GM19193 (cell line): ENCODE data around the gene RCL1.

Source experiments
- POLR2A ChIP-seq: IDR thresholded peaks from 4 replicates; pipeline ENCODE4 v1.6.1; 2011; ENCODE audit not compliant: insufficient read depth, insufficient read length; ENCODE audit errors: extremely low read depth

The RCL1 gene

DNA sequence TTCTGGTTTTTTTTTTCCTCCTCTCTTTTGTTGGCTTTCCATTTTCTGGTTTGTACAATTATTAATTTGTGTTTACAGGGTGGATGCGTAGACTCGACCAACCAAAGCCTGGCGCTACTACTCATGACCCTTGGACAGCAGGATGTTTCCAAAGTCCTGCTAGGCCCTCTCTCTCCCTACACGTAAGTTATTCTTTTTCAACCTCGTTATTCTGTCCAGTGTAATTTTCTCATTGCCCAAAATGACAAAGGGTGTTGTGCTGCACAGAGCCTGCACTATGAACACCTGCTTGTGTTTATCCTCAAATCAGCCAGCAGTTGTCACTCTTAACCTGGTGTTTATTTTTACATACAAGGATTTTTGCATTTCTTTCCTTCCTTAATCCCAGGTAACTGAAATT, 56.6 kb downstream of the RCL1 start:
- TF ChIP-seq POLR2A = no peak

DNA sequence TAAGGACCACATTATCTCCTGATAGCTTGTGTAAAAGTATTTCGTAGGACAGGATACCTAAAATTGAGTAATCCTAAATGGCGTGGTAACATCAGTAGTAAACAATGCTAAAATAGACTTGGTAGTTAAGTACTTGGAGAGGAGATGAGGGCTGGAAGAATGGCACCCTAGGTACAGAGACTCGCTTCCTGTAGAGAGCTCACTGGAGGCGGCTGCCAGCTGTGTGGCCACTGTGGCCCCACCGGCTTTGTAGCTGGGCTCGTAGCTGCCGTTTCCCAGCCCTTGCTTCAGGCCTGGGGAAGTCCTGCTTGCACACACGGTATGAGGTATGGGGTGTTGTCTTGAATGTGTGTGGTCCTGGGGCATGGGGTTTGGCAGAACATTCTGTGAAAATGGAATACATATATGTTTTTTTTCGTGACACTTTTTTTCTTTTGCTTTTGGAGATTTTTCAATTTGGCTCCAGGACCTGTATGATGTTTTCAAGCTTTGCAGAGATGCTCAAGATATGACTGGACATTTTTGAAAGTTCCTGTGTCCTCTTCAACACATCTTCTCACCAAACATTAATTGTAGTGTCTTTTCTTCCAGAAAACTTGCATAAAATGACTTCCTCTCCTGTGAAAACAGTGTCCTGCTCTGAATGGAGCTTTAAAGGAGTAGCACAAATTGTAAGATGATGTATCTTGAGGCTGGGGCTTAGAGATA, 58.0 kb downstream of the RCL1 start:
- TF ChIP-seq POLR2A = no peak

DNA sequence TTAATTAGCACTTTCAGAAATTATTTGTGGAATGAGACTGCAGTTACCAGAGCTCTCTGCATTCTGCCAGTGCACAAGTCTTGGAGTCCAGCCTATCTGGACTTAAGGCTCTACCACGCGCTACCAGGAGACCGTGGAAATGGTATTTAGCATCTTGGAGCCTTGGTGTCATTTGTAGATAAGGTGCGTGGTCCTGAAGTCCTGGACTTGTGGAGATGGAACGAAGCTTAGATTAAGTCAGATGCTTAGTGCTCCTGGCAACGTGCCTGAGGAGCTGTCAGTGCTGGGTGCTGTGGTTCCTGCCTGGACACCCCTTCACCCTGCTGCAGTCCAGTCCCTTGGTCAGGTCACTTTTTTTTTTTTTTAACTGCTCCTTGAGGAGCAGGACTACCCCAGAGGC, 59.7 kb downstream of the RCL1 start:
- TF ChIP-seq POLR2A = no peak

DNA sequence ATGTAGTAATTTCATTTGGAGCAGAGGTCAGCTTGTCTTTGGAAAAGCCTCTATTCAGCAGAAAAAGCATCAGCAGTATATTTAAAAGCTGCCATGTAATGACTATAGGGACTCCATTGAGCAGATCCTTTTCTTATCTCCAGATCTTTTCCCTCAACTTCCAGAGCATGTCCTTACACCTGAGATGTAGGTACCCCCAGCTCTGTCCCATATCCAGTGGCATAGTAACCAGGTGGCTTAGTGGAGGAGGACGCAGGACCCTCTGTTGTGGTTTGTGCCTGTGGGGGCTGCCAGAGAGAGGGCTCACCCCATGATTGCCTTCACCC, 61.5 kb downstream of the RCL1 start:
- no peak for TF ChIP-seq POLR2A

DNA sequence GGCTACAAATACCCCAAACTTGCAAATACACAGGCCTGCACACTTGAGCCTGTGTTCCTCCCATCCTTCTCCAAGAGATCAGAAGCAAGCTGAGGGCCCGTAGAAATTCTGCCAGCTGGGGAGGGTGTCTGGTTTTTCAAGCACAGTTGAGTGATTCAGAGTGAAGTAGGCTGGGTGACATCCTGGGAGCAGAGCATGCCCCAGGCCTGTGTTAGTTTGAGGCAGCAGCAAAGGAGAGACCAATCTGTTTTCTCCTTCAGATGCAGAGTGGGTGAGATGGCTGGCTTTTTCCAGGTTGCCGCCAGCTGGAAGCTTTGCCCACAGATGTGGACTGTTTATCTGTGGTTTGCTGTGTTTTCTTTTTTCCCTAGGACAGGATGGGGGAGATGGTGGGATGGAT, 63.1 kb downstream of the RCL1 start:
- no peak for TF ChIP-seq POLR2A

DNA sequence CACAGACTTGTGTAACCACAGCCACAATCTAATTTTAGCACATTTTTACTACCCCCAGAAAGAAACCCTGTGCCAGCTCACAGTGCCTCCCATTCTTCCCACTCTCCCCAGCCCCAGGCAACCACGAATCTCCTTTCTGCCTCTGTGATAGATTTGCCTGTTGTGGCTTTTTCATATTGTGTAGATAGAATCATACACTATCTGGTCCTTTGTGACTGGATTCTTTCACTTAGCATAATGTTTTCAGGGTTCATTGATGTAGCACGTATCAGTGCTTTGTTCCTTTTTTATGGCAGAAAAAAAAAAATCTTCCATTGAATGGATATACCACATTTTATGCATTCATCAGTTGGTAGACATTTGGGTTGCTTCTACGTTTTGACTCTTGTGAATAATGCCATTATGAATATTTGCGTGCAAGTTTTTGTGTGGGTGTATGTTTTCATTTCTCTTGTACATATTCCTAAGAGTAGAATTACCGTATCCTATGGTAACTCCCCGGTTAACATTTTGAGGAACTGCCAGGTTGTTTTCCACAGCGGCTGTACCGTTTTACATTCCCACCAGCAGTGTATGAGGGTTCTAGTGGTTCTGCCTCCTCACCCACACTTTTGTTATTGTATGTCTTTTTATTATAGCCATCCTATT, 64.5 kb downstream of the RCL1 start:
- TF ChIP-seq POLR2A = no peak

DNA sequence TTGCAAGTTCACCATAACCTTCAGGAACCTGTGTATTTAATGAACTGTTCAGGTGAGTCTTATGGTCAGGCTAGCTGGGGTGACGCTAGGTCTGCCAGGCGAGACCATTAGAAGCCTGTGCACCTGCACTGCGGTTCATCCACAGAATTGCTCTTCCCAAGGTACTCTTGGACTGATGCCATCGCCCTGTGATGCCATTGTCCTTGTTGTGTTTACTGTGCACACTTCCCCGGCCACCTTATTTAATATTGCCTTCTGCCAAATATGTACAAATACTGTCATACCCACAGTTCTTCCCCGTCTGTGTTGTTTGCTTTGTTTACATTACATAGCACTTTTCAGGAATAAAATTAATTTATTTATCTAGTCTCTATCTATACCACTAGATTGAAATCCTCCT, 66.3 kb downstream of the RCL1 start:
- no peak for TF ChIP-seq POLR2A

DNA sequence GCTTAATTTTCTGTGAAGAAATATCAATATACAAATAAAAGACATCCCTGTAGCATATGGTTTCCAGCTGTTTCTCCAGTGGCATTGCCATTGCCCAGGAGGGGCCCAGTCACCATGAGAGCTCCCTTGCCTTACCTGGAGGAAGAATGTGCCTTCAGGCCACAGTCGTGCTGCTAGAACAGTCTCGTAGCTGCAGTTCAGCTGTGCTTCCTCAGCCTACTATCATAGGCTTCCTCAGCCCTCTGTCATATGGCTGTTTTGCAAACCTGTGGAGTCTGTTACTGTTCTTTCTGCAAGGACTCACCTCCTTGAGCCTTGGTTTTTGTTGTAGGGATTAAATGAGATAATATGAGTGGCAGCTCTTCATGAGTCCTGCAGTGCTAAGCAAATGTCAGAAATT, 67.6 kb downstream of the RCL1 start:
- no peak for TF ChIP-seq POLR2A

DNA sequence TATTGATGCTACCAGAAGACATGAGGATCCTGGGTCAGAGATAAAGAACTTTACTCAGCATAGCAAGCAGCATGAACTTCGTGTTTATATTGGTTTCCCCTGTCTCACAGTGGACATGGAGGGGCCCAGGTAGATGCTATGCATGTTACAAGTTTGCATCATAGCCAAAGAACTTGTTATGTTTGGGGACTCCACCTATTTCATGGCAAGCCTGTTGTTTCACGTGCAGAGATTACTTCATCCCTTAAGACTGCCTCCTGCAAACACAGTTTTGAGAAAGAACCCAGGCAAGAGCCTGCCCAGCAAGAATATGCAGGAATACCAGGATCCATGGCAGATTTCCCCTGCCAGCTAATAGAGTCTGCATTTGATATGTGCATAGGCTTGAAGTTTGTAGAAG, 68.4 kb downstream of the RCL1 start:
- TF ChIP-seq POLR2A = no peak

DNA sequence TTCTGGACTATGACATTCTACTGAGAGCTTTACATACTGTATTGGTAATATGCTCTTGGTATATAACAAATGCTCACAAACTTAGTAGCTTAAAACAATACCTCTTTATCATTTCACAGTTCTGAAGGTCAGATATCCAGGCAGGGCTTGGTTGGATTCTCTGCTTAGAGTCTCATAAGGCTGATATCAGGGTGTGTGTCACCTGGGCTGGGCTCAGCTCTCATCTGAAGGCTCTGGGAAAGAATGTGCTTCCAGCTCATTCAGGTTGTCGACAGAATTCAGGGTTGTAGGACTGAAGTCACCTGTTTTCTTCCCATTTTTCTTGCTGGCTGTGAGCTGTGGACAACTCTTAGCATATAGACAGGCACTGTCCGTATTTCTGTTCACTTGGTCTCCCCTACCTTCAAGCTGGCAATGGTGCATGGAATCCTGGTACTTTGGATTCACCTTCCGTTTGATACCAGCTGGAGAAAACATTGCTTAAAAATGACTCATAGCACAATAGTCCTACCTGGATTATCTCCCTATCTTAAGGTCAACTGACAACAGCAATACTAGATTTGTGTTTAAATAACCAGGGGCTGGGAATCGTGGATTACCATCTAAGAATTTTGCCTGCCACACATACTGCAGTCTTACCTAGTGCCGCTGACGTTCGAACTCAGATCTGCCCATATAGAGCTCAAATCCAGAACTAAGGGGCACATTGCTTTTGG, 69.2 kb downstream of the RCL1 start:
- no peak for TF ChIP-seq POLR2A

DNA sequence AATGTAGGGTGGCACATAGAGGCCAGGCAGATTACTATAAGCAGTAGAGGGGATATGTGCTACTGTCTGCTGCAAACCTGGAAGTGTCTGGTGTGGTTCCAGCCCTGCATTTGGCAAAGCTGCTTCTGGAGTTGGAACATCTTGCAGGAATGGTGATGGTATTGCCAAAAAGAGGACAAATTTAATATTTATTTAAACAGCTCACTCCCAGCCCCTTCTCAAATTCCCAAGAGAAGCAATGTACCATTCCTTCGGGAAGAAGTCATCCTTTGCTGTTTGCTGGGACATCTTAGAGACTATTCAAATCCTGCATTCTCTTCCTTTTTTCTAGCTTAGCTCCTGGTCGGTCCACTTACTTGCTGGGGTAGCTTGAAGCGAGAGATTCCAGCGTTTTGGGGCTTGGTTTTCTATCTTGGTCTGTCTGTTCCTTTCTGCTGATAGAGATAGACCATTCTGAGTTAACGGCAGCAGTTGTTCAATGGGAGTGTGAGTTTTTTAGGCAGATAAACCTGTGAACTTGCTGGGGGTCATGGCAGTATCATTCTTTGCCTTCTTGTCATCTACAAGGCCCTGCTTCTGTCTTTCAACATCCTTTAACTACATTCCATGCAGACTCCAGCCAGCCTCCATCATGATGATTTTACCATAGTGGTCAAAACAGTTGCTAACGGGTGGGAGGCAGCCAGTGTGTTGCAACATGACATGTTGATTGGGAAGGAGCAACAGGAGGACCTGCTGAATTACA, 69.9 kb downstream of the RCL1 start:
- TF ChIP-seq POLR2A = no peak

DNA sequence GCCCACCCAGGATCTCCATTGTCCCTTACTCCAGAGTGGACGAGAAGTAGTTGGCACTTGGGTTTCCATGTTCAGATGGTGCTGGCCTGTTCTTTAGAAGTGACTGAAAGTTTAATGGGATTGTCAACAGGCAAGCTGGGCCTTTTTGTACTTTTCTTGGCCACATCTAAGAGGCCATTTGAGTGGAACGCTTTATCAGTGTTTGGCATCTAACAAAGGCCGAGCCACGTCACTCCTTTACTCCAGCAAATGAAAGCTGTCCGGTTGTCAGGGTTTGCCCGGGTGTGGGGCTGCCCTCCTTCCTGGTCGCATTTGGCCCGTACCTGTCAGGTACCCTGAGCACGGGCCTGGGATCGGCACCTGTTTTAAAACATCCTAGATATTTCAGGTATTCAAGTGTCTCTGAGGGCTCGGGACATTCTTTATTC, 71.5 kb downstream of the RCL1 start:
- no peak for TF ChIP-seq POLR2A

DNA sequence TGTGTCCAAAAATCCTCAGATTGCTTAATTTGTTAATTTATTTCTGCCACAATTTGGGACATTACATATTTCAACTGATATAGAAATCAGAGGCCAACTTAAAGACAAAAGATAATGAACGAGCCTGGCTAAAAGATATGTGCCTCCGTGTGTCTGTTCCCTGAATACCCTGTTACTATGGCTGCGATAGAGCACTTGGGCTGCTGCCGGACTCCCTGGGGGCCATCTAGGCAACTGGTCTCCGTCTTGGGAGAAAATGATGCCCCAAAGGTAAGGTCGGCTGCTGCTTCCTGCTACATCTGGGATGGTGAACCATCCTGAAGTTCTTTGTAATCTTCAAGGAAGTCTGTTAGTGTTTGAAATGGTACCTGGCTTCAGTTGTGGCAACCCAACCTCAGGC, 72.0 kb downstream of the RCL1 start:
- no peak for TF ChIP-seq POLR2A

DNA sequence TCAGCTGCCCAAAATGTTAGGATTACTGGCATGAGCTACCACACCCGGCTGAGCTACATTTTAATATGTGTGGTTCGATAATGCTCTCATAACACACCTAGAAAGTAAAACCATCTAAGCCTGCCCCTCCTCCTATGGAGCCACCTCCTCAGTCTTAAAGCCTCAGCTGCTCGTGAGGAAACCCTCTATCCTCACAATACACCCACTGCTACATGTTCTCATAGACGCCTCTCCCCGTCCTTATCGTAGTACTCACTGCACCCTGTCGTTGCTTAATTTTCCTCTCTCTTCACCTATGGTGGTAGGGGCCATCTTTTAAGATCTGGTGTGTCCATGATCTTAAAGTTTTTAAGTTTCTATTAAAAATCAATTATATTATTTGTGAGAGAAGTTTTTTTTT, 72.9 kb downstream of the RCL1 start:
- no peak for TF ChIP-seq POLR2A

DNA sequence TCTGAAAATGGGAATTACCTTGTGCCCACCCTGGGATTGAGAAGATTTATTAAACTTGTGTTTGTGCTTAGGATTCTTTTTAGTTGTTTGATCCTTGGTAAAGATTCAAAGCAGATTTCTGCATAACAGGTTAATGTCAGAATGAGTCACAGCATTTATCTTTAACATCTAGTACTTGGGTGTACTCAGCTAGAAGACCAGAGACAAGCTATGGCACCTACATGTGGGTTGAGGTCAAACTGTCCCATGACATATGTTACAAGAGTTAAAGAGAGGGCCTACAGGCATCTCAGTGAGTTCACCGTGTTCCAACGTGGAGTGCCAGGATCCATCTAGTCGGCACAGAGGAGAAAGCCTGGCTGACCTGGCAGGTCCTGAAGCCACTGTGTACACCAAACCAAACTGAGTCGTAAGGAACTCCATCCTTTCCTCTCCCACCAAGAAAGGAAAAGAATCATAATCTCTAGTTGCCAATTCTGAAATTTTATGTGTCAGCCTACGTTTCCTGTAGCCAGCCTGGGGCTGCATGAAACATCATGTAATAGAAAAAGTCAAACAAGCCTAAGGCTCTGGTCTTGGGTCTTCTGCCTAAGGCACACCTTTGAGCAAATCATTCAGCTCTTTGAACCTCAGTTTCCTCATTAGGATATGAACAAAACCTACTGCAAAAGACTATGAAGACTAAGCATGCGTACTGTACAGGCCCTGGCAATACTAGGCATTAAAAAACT, 73.7 kb downstream of the RCL1 start:
- TF ChIP-seq POLR2A = no peak
